Spleen (tissue), 7 donors: ENCODE results near the gene CARS2.

Experiments used
- POLR2A ChIP-seq, 3 donors: fragments of 450-650 bp; IDR thresholded peaks; one replicate each; pipeline ENCODE4 v1.5.1; 2017; ENCODE audit warnings: antibody characterized with exemption in 3 of 3, mild to moderate bottlenecking in 1 of 3
- POLR2AphosphoS5 ChIP-seq, 3 donors: sonication (generic); formaldehyde crosslinking; IDR thresholded peaks; one replicate each; pipeline ENCODE4 v1.5.1; 2017; ENCODE audit warnings: antibody characterized with exemption in 3 of 3
- TF ChIP-seq, protein P1 (sequence below), 11 experiments: fragments of 200-600 bp in 7 of 11; fragments of 450-650 bp in 4 of 11; sonication (generic) in 4 of 11; IDR thresholded peaks in 8 of 11; conservative IDR thresholded peaks in 3 of 11; 1 replicate in 7 of 11; 2 replicates in 4 of 11; pipeline versions ENCODE4 v1.4.0 to v1.8.0; 2016 to 2021; ENCODE audit warnings: antibody characterized with exemption in 11 of 11, inconsistent platforms in 4 of 11, mild to moderate bottlenecking in 1 of 11
- donor health status: DM: no; HTN: no; CAD: no; lungs with moderate emphysema.
- donor health status: DM: no; HTN: no; CAD: no.
- donor health status: DM: no; HTN: no; CAD: no.

DNA sequence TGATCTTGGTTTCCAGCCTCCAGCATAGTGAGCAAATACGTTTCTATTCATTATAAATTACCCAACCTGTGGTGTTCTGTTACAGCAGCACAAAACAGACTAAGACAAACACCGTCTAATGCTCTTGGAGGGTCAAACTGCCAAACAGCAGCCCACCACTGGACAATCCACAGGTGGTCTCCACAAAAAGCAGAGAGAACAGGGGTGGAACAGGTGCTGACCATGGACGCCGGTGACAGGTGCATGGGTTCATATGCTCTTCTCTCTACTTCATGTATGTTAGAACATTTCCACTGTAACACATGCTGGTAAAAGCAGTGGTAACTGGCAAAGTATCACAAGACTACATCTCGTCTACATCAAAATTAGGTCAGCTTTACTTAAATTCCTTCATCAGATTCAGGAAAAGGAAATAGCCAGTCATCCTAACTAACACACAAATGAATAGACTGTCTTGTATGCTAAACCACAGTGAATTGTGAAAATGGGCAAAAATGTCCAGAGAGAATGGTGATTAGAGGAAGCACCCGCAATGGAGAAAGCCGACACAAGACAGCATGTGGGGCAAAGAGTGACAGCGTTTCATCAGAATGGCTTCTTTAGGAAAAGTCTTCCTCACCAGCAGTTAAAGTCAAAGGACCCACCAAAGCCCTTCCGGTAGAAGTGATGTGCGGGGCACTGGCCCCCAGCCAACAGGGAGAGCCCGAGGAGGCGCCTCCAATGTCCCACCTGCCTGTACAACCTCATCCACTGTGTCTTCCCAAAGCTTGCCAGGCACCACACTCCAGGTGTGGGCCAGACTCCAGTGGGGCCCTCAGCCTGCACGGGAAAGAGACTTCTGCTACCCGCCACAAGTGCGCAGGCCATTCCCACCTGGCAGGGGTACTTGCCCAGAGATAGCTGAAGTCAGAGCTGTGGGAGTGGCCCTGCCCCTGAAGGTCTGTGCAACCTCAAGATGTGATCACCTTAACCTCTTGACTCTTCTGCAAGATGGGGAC, 6.5 kb downstream of the CARS2 start:
- TF ChIP-seq, protein P1, sequence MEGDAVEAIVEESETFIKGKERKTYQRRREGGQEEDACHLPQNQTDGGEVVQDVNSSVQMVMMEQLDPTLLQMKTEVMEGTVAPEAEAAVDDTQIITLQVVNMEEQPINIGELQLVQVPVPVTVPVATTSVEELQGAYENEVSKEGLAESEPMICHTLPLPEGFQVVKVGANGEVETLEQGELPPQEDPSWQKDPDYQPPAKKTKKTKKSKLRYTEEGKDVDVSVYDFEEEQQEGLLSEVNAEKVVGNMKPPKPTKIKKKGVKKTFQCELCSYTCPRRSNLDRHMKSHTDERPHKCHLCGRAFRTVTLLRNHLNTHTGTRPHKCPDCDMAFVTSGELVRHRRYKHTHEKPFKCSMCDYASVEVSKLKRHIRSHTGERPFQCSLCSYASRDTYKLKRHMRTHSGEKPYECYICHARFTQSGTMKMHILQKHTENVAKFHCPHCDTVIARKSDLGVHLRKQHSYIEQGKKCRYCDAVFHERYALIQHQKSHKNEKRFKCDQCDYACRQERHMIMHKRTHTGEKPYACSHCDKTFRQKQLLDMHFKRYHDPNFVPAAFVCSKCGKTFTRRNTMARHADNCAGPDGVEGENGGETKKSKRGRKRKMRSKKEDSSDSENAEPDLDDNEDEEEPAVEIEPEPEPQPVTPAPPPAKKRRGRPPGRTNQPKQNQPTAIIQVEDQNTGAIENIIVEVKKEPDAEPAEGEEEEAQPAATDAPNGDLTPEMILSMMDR (IDR thresholded peaks at IDR 0.05 in 8 of 11, conservative IDR thresholded peaks at IDR 0.05 in 3 of 11) = no peak
- TF ChIP-seq POLR2A (IDR thresholded peaks at IDR 0.05) = no peak
- no peak for TF ChIP-seq POLR2AphosphoS5 (IDR thresholded peaks at IDR 0.05)
